ENCODE results near the gene NTM. TPM values are rescaled to one million over a fixed set of nuclear protein-coding genes. Genes with fewer than 3 reads are reported as not detected.

The NTM gene
- total RNA-seq, 1 experiment from 2014 or later = 0.73 TPM

DNA sequence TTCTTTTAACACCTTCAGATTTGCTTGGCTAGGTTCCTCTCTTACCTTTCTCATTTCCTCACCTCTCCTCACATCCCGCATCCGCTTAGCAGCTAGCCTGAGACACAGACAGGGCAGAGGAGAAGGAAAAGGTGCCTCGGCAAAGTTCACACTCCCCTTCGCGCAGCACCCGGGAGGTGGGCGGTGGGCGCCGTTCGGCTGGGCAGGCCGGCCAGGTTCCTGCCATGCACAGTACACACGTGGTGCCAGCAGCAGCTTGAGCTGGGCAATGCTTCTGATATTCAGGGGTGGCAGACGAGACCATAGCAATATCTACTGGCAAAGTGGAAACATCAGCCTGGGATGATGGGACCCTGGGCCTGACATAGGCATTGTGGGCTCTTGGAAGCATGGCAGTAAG, 3.3 kb downstream of the NTM start:
- TF ChIP-seq, protein P1, sequence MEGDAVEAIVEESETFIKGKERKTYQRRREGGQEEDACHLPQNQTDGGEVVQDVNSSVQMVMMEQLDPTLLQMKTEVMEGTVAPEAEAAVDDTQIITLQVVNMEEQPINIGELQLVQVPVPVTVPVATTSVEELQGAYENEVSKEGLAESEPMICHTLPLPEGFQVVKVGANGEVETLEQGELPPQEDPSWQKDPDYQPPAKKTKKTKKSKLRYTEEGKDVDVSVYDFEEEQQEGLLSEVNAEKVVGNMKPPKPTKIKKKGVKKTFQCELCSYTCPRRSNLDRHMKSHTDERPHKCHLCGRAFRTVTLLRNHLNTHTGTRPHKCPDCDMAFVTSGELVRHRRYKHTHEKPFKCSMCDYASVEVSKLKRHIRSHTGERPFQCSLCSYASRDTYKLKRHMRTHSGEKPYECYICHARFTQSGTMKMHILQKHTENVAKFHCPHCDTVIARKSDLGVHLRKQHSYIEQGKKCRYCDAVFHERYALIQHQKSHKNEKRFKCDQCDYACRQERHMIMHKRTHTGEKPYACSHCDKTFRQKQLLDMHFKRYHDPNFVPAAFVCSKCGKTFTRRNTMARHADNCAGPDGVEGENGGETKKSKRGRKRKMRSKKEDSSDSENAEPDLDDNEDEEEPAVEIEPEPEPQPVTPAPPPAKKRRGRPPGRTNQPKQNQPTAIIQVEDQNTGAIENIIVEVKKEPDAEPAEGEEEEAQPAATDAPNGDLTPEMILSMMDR (IDR thresholded peaks at IDR 0.05; ENCODE audit: insufficient read depth in 1 of 2, low read depth in 1 of 2, low read length in 1 of 2, severe bottlenecking in 1 of 2, unreplicated experiment in 1 of 2) = no peak
- no peaks in the 10 kb centered on the region for H3K36me3 ChIP-seq (ENCODE audit: control insufficient read depth, insufficient read depth, low read length)
- H3K4me3 ChIP-seq (ENCODE audit: low read depth, low read length) = no peak overlapping the region
- Mint-ChIP-seq H3K27me3 (ENCODE audit: insufficient read depth, unreplicated experiment) (peaks cover 10% of the 10 kb centered on the region), H3K36me3 (ENCODE audit: insufficient read depth, unreplicated experiment) (no peaks in the 10 kb centered on the region), H3K4me3 (ENCODE audit: unreplicated experiment) (no peak overlapping the region), H3K9me3 (ENCODE audit: unreplicated experiment) (no peaks in the 10 kb centered on the region), H3K4me1 (ENCODE audit: low read depth, unreplicated experiment) (no peaks in the 10 kb centered on the region), H3K27ac (ENCODE audit: unreplicated experiment) (no peak overlapping the region)
- 0 out of 2 replicates have a peak, but pooled peaks cover 3% of the 10 kb centered on the region for H3K27me3 ChIP-seq (replicated peaks; ENCODE audit: control insufficient read depth, insufficient read depth, low read length)
- intact Hi-C loops (cut with micrococcal nuclease; ENCODE audit: unreplicated experiment) = no loop called here
- POLR2A ChIA-PET = no interaction called here
- no peak for DNase-seq
- no peaks in the 10 kb centered on the region for H3K4me1 ChIP-seq
- BruUV-seq (replicated peaks) = no TSS peak
- CTCF ChIA-PET = no interaction called here
- H3K9me3 ChIP-seq = peaks cover 4% of the 10 kb centered on the region; the same call in 1 of the 2 replicates

DNA sequence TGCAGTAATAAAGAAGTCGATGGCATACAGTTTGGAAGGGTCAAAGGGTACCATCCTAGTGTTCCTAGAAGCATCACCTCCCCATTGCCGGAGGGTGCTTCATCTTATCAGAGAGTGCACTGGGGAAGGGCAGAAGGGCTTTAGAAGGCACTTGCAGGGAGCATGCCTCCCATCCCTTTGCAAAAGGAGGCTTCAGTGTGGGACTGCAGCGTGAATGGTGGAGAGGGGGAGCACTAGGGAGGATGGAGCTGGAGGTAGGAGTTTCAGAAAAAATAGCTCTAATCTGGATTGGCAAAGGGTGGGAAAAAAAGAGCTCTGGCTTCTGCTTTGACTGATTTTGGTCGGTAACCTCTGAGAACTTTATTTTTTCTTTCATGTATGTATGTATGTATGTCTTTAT, 5.0 kb downstream of the NTM start:
- H3K9me3 Mint-ChIP-seq (ENCODE audit: unreplicated experiment) = no peaks in the 10 kb centered on the region
- no peaks in the 10 kb centered on the region for H3K36me3 Mint-ChIP-seq (ENCODE audit: insufficient read depth, unreplicated experiment)

DNA sequence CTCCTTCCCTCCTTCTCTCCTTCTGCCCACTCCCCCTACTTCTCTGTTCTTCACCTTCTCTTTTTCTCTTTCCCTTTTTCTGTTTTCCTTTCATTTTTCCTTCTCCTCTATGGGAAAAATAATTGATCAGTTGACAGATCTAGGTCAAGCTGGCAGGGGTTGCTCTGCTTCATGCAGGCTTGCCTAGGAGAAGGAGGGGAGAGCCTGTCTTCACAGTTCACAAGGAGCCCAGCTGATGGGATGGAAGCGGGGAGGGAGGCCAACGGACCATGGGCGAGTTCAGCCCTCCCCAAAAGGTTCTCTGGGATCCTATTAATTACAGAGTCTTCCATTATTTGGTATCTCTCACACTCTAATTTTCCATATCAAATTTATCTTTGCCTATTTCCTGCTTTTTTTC, 5.5 kb downstream of the NTM start:
- Mint-ChIP-seq H3K9me3 (ENCODE audit: unreplicated experiment) (no peaks in the 10 kb centered on the region), H3K4me3 (ENCODE audit: unreplicated experiment) (no peak overlapping the region), H3K27ac (ENCODE audit: unreplicated experiment) (no peak overlapping the region), H3K36me3 (ENCODE audit: insufficient read depth, unreplicated experiment) (no peaks in the 10 kb centered on the region), H3K27me3 (ENCODE audit: insufficient read depth, unreplicated experiment) (peaks cover 13% of the 10 kb centered on the region), H3K4me1 (ENCODE audit: low read depth, unreplicated experiment) (no peaks in the 10 kb centered on the region)
- ChIA-PET POLR2A (no interaction called here), CTCF (interaction anchor here (0.5 kb wide), 1 partner anchor 154 kb away, joined by 5 read pairs; no protein-coding TSS in a partner anchor)
- Histone ChIP-seq H3K9me3 (no peaks in the 10 kb centered on the region), H3K4me1 (no peaks in the 10 kb centered on the region), H3K36me3 (ENCODE audit: control insufficient read depth, insufficient read depth, low read length) (no peaks in the 10 kb centered on the region), H3K27me3 (replicated peaks; ENCODE audit: control insufficient read depth, insufficient read depth, low read length) (0 out of 2 replicates have a peak, but pooled peaks cover 3% of the 10 kb centered on the region), H3K4me3 (ENCODE audit: low read depth, low read length) (no peak overlapping the region)
- TF ChIP-seq, protein P1 (IDR thresholded peaks at IDR 0.05; ENCODE audit: insufficient read depth in 1 of 2, low read depth in 1 of 2, low read length in 1 of 2, severe bottlenecking in 1 of 2, unreplicated experiment in 1 of 2) = no peak
- BruUV-seq (replicated peaks) = no TSS peak
- intact Hi-C loops (cut with micrococcal nuclease; ENCODE audit: unreplicated experiment) = no loop called here
- DNase-seq = no peak

More for the DNA sequence above, 5.0 kb downstream of the NTM start:
- peaks cover 11% of the 10 kb centered on the region for H3K27me3 Mint-ChIP-seq (ENCODE audit: insufficient read depth, unreplicated experiment)
- TF ChIP-seq, protein P1 (IDR thresholded peaks at IDR 0.05; ENCODE audit: insufficient read depth in 1 of 2, low read depth in 1 of 2, low read length in 1 of 2, severe bottlenecking in 1 of 2, unreplicated experiment in 1 of 2) = no peak
- H3K27me3 ChIP-seq (replicated peaks; ENCODE audit: control insufficient read depth, insufficient read depth, low read length) = 0 out of 2 replicates have a peak, but pooled peaks cover 3% of the 10 kb centered on the region
- H3K4me3 ChIP-seq (ENCODE audit: low read depth, low read length) = no peak overlapping the region
- ChIA-PET POLR2A (no interaction called here), CTCF (no interaction called here)
- intact Hi-C loops (cut with micrococcal nuclease; ENCODE audit: unreplicated experiment) = no loop called here
- no peaks in the 10 kb centered on the region for H3K4me1 ChIP-seq
- DNase-seq = no peak
- no TSS peak for BruUV-seq (replicated peaks)
- H3K9me3 ChIP-seq = no peaks in the 10 kb centered on the region
- no peak overlapping the region for H3K4me3 Mint-ChIP-seq (ENCODE audit: unreplicated experiment)
- no peak overlapping the region for H3K27ac Mint-ChIP-seq (ENCODE audit: unreplicated experiment)
- H3K36me3 ChIP-seq (ENCODE audit: control insufficient read depth, insufficient read depth, low read length) = no peaks in the 10 kb centered on the region
- no peaks in the 10 kb centered on the region for H3K4me1 Mint-ChIP-seq (ENCODE audit: low read depth, unreplicated experiment)

Data from Caco-2 (cell line).